Left ventricle myocardium superior (tissue), 1 donor: ENCODE results near the gene HOXD12. TPM values are rescaled to one million over a fixed set of nuclear protein-coding genes. Genes with fewer than 3 reads are reported as not detected.

Experiments used
- ATAC-seq: fragments of 200-7000 bp; cut with Tn5 transposase; one replicate; pipeline ENCODE4 v1.9.1; 2020; ENCODE audit warnings: mild to moderate bottlenecking, moderate library complexity
- DNase-seq: peaks from one replicate; pipeline ENCODE4 v3.0.0-alpha.2; 2020
- intact Hi-C: fragments of 100-400 bp; cut with micrococcal nuclease; formaldehyde crosslinking; loops from one replicate; pipeline ENCODE4 v1.11.0; 2022
- total RNA-seq: library from RNA; stranded (reverse); fragmentation: NEBNext Ultra II Directional; extraction: Animal tissue kit (Norgen Biotek cat#: 25700); gene quantifications from one replicate; pipeline ENCODE4 v1.2.1, GENCODE V29; 2021
- donor health status: DM: no; HTN: yes; CAD: no; lungs with severe emphysema.

HOXD12 gene
- total RNA-seq, 1 donor from 2014 or later, result not detected

DNA sequence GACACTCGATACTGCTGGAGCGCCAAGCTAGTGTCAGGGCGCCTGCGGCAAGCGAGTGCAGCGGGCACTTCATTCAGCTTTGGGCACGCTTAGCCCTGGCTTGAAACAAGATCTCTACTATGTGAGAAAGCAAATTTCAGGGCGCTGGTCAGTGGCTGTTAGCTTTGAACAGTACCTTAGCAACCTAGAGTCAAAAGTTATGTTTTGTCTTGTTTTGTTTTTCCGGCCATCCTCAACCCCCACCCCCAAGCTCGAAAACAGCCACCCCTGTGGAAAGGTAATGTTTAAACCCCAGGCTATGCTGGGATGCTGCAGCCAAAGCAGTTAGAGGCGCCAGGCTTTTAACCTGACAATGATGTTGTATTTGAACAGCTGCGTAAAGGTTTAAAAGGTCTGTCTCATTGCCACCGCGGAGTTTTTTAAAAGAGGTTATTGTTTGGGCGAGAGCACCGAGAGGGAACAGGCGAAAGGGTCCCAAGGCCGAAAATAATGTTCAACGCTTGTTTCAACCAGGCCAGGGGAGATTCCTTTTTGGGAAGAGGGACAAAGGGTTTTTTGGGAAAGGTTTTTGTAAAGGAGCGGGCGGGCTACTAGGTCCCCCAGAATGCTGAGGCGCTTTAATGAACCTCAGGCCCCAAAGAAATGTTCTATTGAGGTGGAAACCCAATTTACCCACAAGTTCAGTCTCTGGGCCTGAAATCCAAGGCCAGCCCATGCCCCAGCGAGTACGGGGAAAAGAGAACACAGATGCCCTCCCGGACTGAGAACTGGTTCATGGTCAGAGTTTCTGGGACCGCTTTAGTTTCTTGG, 14.7 kb downstream of the HOXD12 start:
- intact Hi-C loops, result no loop called here
- ATAC-seq (no peak), DNase-seq (no peak)

DNA sequence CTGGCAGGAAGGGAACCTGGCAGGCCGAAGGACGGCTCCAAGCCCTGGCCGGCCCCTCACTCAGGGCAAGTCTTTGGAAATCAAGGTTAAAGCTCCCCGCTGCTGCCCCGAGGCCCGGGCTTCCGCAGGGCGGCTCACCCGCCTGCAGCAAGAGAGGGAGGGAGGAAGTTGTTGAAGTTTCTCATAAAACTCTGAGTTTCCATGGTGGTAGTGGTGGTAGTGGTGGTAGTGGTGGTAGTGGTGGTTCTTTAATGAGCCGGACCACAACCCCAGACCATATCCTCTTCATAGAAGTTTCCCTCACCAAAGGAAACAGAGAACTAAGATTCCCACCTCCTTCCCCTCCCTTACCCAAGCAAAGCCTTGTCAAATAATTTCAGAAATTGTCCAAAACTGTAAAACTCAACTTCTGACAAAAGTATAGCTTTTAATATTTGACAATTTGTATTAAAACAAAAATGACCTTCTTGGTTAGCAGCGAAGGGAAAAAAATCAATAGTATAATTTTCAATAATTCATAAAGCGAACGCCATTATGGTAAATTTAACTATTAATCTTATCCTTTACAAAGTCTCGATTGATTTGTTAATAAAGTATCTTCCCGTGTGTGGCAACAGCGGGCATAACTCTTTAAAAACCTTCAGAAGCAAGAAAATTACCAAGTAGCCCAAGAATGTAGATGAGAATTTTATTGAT, 15.5 kb downstream of the HOXD12 start:
- DNase-seq (no peak), ATAC-seq (no peak)
- intact Hi-C loops, result no loop called here

DNA sequence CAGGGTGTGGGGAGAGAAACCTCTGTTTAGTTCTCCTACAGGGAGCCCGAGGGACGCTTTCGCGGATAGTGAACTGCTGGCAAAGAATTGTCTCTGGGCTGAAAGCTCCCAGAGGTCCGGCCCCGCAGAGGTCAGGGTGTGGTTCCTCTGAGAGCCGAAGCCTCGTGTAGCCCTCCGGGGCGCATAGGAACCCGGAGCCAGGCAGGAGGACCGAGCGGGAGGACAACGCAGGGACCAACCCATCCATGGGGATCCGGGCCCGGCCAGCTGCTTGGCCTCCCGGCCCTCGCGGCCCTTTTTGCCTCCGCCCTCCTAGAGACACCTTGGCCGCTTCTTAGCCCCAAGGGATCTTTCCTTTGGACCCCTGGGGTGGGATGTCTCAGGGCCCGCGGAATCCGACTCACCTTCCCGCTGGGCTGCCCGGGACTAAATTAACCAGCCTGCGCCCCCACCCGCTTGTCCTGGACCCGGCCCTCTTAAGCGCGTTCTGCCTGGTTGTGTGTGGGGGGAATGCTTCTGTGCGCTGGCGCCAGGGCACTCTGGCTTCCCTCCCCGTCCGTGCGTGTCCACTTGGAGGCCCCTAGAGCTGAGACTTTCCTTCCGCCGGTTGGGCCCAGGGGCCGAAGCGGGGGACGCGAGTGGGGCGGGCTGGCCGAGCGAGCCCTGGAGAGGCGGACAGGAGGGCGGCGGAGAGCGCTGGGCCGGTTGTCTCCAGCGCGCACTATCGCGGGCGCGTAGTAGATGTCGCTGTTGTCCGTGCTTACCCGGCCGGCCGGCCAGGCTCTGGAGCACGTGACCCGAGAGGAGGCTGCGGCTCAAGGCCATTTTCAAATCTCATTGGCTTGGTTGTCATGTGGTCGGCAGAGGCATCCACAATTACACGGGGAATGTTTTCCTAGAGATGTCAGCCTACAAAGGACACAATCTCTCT, 16.6 kb downstream of the HOXD12 start, which contains the start of gene HOXD10:
TSS of gene HOXD10 (plus strand) at position 896 of the 931 bp plus-strand sequence. CDS start 56 bp downstream, outside the sequence.
- DNase-seq, result no peak
- no peak for ATAC-seq
- intact Hi-C loops, result no loop called here

DNA sequence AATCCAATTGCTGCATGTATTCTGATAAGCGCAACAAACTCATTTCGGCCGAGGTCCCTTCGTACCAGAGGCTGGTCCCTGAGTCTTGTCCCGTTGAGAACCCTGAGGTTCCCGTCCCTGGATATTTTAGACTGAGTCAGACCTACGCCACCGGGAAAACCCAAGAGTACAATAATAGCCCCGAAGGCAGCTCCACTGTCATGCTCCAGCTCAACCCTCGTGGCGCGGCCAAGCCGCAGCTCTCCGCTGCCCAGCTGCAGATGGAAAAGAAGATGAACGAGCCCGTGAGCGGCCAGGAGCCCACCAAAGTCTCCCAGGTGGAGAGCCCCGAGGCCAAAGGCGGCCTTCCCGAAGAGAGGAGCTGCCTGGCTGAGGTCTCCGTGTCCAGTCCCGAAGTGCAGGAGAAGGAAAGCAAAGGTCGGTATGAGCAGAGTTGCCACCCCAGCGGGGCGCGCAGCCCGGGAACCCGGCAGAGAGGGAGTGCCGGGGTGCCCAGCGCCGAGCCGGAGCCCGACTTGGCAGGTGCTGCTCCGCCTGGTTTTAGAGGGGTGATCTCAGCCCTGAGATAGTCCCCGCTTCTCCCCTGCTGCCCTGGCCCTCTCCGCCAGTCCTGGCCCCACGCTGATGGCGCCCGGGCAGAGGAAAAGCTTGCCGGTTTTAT, 17.7 kb downstream of the HOXD12 start:
- DNase-seq, result no peak
- intact Hi-C loops, result no loop called here
- ATAC-seq, result no peak

DNA sequence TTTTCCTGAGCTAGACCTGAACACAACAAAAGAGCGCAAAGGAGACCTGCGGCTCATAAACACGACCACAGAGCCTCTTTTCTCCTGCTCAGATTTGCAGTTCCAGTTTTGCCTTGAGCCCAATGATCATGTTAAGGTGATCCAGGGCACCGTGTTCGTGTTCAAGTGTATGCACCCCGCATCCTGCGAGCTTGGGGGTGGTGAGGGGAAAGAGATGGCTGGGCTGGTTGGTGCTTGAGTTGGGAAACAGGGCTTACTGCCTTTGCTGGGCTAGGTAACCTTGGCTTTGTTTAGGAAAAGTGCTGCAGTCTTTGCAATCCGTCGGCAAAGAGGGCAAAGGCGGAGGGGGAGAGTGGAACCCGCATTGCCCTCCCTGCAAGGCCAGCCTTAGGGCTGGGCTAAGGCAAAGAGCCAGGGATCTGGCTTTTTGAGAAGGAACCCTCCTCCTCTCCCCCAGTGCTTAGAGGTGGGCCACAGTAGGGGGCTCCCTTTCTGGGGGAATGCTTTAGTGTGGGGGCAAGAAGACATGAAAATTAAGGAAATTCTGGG, 18.3 kb downstream of the HOXD12 start:
- intact Hi-C loops, result no loop called here
- DNase-seq (no peak), ATAC-seq (no peak)

DNA sequence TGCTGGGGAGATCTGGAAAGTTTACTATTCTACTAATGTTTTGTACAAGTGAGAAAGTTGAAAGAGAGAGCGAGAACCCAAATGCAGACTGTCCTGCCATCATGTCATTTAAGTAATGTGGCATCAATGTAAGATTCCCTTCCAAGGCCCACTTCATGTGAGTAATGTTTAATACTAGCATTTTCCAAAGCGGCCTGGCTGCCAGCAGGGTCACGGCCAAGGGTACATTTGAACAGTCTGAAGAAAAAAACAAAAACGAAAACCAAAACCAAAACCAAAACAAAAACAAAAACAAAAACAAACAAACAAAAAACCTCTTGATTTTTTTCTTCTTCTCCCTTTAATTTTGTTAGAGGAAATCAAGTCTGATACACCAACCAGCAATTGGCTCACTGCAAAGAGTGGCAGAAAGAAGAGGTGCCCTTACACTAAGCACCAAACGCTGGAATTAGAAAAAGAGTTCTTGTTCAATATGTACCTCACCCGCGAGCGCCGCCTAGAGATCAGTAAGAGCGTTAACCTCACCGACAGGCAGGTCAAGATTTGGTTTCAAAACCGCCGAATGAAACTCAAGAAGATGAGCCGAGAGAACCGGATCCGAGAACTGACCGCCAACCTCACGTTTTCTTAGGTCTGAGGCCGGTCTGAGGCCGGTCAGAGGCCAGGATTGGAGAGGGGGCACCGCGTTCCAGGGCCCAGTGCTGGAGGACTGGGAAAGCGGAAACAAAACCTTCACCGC, 19.2 kb downstream of the HOXD12 start:
- ATAC-seq (no peak), DNase-seq (no peak)
- intact Hi-C loops, result no loop called here

DNA sequence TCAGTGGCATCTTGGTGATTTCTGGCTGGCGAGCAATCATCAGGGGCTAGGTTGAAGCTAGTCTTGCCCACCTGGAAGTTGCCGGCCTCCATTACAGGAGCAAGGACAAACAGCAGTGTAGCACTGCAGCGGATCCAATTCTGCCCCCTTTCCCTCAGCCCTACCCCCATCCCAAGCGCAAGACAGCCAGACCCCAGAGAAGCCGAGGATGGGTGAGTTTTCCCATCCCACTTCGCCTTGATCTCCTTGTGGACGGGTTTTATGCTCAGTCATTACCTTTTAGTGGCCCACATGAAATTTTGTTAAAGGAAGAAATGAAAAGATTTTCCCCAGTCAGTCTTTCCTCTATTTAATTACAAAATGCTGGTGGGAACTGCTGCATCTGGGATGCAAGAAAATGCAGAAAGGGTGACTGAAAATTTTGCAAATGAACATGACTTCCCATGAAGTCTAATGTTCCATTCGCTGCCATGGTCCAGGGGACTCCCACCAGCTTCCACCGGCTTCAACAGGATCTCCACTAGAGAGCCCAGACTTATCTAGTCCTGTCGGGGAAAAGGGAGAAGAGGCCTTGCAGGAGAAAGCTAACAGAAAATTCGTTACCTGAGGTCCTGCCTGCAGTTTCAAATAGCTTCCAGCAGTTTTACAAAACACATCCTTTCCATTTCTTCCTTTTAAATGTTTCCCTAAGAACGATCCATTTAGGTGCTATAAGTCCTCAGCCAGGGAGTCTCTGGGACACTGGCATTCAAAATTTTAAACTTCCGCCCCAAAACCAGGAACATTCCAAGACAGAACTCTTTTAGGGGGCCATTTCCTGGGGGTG, 21.0 kb downstream of the HOXD12 start:
- DNase-seq (no peak), ATAC-seq (no peak)
- intact Hi-C loops, result no loop called here

DNA sequence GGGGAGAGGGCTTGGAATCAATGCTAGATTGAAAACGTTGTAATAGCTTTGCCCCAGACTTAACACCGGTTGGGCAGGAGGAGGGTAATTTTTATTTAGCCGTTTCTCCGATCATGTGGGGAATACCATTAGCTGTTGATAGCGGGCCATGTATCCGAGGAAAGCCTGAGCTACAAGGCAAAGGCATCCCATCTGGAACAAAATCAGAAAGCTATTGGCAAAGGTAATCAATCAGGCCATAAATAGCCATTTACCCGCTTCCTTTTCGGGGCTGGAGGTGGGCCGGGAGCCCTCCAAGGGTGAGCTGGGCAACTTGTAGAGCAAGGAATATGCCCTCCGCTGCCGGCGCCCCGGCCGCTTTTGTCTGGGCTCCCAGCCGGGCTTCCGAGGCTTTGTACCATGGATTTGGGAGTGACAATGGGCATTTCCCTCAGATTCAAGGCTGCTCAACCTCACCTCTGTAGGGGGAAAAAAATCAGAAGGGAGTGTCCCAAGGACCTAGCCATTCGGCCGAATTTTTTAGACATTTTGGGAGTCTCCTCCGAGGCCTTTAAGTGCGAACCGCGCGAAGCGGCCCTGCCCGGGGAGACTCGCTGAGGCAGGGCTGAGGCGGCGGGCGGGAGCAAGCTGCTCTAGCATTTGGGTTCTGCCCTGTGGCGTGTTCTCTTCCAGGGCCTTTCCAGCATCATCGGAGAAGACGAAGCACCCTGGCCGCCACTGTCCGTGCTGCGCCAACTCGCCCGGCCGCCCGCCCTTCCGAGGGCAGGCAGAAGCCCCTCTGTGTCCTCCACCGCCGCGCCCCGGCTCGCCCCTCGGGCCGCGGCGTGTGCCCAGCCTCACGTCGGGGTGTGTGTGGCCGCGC, 21.8 kb downstream of the HOXD12 start:
- DNase-seq (no peak), ATAC-seq (no peak)

DNA sequence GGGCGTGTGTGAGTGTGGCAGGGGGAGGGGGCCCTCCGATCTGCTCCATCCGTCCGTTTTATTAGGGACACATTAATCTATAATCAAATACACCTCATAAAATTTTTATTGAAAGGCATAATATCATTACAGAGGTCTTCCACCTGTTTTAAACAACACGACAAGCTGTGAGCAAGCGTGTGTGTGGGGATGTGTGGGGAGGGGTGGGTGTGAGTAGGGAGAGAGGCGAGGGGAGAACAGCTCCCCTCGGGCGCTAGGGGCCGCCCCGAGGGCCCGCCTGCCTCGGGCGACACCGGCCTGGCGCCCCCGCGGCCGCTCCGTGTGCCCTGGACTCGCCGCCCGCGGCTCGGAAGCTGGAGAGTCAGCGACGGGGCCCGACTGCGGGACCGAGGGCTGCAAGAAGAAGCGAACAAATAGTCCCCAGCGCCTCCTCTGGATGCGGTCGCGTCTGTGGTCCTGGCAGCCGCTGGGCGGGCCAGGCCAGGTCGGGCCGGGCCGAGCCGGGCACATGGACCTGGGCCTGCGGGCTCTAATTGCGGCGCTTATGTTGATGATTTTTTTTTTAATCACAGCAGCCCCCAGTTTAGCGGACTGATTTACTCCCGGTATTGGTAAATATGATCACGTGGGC, 22.6 kb downstream of the HOXD12 start:
- intact Hi-C loops, result no loop called here
- no peak for DNase-seq
- no peak for ATAC-seq

More for the DNA sequence above, 21.8 kb downstream of the HOXD12 start:
- intact Hi-C loops, result no loop called here

DNA sequence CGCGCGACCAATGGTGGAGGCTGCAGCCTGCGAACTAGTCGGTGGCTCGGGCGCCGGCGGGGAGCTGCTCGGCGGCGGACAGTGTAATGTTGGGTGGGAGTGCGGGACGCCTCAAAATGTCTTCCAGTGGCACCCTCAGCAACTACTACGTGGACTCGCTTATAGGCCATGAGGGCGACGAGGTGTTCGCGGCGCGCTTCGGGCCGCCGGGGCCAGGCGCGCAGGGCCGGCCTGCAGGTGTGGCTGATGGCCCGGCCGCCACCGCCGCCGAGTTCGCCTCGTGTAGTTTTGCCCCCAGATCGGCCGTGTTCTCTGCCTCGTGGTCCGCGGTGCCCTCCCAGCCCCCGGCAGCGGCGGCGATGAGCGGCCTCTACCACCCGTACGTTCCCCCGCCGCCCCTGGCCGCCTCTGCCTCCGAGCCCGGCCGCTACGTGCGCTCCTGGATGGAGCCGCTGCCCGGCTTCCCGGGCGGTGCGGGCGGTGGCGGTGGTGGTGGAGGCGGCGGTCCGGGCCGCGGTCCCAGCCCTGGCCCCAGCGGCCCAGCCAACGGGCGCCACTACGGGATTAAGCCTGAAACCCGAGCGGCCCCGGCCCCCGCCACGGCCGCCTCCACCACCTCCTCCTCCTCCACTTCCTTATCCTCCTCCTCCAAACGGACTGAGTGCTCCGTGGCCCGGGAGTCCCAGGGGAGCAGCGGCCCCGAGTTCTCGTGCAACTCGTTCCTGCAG, 23.3 kb downstream of the HOXD12 start, which contains the start of gene HOXD9:
TSS of gene HOXD9 (plus strand) at position 37 of the 728 bp plus-strand sequence. CDS start at position 87, 50 bp downstream.
- intact Hi-C loops, result no loop called here
- ATAC-seq, result peak; percentile 35
- no peak for DNase-seq

DNA sequence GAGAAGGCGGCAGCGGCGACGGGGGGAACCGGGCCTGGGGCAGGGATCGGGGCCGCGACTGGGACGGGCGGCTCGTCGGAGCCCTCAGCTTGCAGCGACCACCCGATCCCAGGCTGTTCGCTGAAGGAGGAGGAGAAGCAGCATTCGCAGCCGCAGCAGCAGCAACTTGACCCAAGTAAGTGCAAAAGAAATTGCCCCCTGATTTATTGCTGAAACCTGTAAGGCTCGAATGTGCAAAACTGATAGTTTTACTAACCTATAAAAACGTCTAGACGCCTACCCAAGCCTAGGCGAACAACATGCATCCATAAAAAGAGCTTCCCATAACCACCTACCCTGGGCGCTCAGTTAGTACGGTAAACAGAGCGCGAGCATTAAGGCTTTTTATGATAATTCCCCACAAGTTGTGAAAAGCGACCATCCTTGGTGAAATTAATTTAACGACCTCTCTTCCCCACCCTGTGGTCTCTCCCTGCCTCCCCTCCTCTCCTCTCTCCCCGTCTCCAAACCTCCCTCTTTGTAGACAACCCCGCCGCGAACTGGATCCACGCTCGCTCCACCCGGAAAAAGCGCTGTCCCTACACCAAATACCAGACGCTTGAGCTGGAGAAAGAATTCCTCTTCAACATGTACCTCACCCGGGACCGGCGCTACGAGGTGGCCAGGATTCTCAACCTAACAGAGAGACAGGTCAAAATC, 24.0 kb downstream of the HOXD12 start:
- DNase-seq (no peak), ATAC-seq (no peak)
- intact Hi-C loops, result no loop called here

DNA sequence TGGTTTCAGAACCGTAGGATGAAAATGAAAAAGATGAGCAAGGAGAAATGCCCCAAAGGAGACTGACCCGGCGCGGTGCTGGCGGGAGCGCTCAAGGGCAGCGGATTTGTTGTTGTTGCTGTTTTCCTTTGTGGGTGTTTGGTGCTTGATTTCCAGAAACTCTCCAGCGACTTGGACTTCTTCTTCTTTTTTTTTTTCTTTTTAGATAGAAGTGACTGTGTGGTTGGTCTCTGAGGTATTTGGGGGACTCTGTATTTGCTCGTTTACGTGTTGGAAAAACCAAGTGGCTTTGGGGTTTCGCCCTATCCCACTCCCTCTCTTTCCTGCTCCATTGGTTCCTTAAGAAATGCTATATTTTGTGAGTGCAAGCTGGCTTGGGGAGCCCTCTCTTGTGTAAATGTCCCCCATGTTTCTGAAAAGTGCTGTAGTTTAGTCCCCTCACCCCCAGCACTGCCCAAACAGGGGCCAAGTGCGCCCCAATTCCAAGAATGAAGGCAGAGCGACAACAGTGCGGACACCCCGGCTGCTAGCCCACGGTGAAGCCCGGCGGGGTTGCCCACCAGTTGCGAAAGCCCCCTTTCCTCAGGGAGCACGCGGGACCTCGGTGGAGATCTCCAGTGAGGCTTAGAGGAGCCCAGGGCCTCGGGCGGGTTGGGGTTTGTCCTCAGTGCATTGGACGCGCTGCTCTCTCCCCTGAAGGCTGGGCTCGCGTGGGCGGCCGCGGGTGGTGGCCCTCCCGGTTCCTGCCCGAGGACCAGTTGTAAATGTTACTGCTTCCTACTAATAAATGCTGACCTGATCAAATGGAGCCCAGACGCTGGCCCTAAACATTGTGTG, 24.7 kb downstream of the HOXD12 start:
- intact Hi-C loops, result no loop called here

DNA sequence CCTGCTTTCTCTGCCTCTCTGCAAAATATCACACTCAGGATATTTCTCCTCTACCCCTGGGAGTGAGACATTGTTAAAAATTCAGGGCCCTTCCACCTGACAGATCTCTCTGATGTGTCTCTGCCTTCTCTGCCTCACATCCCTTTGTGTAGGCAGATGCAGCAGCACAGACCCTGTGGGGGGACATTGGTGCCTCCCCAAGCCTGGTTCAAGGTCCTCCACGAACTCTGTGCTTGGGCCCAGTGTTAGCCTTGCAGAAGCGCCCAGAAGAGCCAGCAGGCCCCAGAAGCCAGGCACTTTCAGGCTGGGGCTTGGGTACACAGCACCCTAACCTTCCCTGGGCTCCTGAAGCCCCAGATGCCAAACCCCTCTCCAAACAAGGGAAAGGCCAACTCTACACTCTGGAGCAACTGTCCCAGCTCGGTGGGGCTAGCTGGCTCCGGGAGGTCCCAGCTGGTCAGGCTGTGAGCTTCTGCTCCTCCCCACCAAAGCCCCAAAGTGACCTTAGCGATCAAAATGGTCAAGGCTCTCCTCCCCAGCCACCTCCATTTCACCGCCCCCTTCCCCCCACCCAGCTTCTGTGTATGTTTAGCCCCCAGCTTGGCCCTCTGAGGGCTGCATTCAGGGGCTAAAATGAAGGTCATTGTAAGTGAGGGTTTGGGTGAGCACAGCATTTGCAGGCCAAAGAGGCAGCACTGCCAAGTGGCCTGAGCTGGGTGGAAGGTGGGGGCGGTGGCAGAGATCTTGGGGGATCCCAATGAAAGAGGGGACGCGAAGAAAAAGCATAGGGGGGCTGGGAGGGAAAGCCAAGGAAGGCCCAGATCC, 25.6 kb downstream of the HOXD12 start:
- ATAC-seq, result no peak
- no peak for DNase-seq
- intact Hi-C loops, result loop anchor here (5.0 kb wide), 1 partner anchor 512 kb away; no protein-coding TSS in a partner anchor

More for the DNA sequence above, 24.7 kb downstream of the HOXD12 start:
- ATAC-seq, result no peak
- no peak for DNase-seq
